ENCODE results near the gene SMCO3.

Gene SMCO3

GRCh38 chr12:14769466-14769968, 44.5 kb downstream of the SMCO3 start:
- ATAC-seq: peak; percentile 5
- TF ChIP-seq BACH2 (CRISPR knock-in tag; IDR thresholded peaks at IDR 0.05; ENCODE audit: borderline replicate concordance) (no peak), OSR1 (CRISPR knock-in tag; IDR thresholded peaks at IDR 0.05) (no peak), ZC3H10 (CRISPR knock-in tag; IDR thresholded peaks at IDR 0.05) (no peak), CSDC2 (CRISPR knock-in tag; IDR thresholded peaks at IDR 0.05) (no peak), ZFP30 (CRISPR knock-in tag; IDR thresholded peaks at IDR 0.05) (no peak), ZNF565 (CRISPR knock-in tag; conservative IDR thresholded peaks at IDR 0.05; ENCODE audit: low read depth) (no peak), ARNTL (CRISPR knock-in tag; IDR thresholded peaks at IDR 0.05; ENCODE audit: borderline replicate concordance, low read depth) (no peak)
- TF ChIP-seq, protein P1, sequence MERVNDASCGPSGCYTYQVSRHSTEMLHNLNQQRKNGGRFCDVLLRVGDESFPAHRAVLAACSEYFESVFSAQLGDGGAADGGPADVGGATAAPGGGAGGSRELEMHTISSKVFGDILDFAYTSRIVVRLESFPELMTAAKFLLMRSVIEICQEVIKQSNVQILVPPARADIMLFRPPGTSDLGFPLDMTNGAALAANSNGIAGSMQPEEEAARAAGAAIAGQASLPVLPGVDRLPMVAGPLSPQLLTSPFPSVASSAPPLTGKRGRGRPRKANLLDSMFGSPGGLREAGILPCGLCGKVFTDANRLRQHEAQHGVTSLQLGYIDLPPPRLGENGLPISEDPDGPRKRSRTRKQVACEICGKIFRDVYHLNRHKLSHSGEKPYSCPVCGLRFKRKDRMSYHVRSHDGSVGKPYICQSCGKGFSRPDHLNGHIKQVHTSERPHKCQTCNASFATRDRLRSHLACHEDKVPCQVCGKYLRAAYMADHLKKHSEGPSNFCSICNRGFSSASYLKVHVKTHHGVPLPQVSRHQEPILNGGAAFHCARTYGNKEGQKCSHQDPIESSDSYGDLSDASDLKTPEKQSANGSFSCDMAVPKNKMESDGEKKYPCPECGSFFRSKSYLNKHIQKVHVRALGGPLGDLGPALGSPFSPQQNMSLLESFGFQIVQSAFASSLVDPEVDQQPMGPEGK (CRISPR knock-in tag; IDR thresholded peaks at IDR 0.05; ENCODE audit: borderline replicate concordance): no peak; the same call in 1 of the 2 replicates

GRCh38 chr12:14768823-14769405, 45.1 kb downstream of the SMCO3 start:
- no peak for ATAC-seq
- TF ChIP-seq ZFP3 (CRISPR knock-in tag; IDR thresholded peaks at IDR 0.05): no peak
- TF ChIP-seq GLIS3 (CRISPR knock-in tag; IDR thresholded peaks at IDR 0.05): no peak
- TF ChIP-seq PPARA (CRISPR knock-in tag; IDR thresholded peaks at IDR 0.05; ENCODE audit: borderline replicate concordance): no peak
- no peak for TF ChIP-seq ARNTL (CRISPR knock-in tag; IDR thresholded peaks at IDR 0.05; ENCODE audit: borderline replicate concordance, low read depth)
- TF ChIP-seq, protein P2, sequence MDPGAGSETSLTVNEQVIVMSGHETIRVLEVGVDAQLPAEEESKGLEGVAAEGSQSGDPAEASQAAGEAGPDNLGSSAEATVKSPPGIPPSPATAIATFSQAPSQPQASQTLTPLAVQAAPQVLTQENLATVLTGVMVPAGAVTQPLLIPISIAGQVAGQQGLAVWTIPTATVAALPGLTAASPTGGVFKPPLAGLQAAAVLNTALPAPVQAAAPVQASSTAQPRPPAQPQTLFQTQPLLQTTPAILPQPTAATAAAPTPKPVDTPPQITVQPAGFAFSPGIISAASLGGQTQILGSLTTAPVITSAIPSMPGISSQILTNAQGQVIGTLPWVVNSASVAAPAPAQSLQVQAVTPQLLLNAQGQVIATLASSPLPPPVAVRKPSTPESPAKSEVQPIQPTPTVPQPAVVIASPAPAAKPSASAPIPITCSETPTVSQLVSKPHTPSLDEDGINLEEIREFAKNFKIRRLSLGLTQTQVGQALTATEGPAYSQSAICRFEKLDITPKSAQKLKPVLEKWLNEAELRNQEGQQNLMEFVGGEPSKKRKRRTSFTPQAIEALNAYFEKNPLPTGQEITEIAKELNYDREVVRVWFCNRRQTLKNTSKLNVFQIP (CRISPR knock-in tag; IDR thresholded peaks at IDR 0.05; ENCODE audit: borderline replicate concordance, low read depth): no peak
- TF ChIP-seq ESRRG (CRISPR knock-in tag; IDR thresholded peaks at IDR 0.05): no peak

GRCh38 chr12:14767617-14768016, 46.4 kb downstream of the SMCO3 start:
- ATAC-seq: no peak
- no peak for TF ChIP-seq CSDC2 (CRISPR knock-in tag; IDR thresholded peaks at IDR 0.05)
- TF ChIP-seq, protein P2 (CRISPR knock-in tag; IDR thresholded peaks at IDR 0.05; ENCODE audit: borderline replicate concordance, low read depth): no peak
- TF ChIP-seq, protein P1 (CRISPR knock-in tag; IDR thresholded peaks at IDR 0.05; ENCODE audit: borderline replicate concordance): no peak
- no peak for TF ChIP-seq TCF4 (CRISPR knock-in tag; IDR thresholded peaks at IDR 0.05; ENCODE audit: borderline replicate concordance)
- no peak for TF ChIP-seq ZNF565 (CRISPR knock-in tag; conservative IDR thresholded peaks at IDR 0.05; ENCODE audit: low read depth)
- TF ChIP-seq TOX (CRISPR knock-in tag; IDR thresholded peaks at IDR 0.05; ENCODE audit: borderline replicate concordance): no peak
- no peak for TF ChIP-seq ESRRG (CRISPR knock-in tag; IDR thresholded peaks at IDR 0.05)
- TF ChIP-seq ZFP3 (CRISPR knock-in tag; IDR thresholded peaks at IDR 0.05): no peak
- TF ChIP-seq ZC3H10 (CRISPR knock-in tag; IDR thresholded peaks at IDR 0.05): no peak
- TF ChIP-seq OSR1 (CRISPR knock-in tag; IDR thresholded peaks at IDR 0.05): no peak
- TF ChIP-seq SNAI2 (CRISPR knock-in tag; IDR thresholded peaks at IDR 0.05): no peak
- no peak for TF ChIP-seq BACH2 (CRISPR knock-in tag; IDR thresholded peaks at IDR 0.05; ENCODE audit: borderline replicate concordance)
- TF ChIP-seq ARNTL (CRISPR knock-in tag; IDR thresholded peaks at IDR 0.05; ENCODE audit: borderline replicate concordance, low read depth): no peak
- TF ChIP-seq, protein P3, sequence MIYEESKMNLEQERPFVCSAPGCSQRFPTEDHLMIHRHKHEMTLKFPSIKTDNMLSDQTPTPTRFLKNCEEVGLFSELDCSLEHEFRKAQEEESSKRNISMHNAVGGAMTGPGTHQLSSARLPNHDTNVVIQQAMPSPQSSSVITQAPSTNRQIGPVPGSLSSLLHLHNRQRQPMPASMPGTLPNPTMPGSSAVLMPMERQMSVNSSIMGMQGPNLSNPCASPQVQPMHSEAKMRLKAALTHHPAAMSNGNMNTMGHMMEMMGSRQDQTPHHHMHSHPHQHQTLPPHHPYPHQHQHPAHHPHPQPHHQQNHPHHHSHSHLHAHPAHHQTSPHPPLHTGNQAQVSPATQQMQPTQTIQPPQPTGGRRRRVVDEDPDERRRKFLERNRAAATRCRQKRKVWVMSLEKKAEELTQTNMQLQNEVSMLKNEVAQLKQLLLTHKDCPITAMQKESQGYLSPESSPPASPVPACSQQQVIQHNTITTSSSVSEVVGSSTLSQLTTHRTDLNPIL (CRISPR knock-in tag; IDR thresholded peaks at IDR 0.05; ENCODE audit: low read depth): no peak
- no peak for TF ChIP-seq PPARA (CRISPR knock-in tag; IDR thresholded peaks at IDR 0.05; ENCODE audit: borderline replicate concordance)
- no peak for TF ChIP-seq ZNF70 (CRISPR knock-in tag; IDR thresholded peaks at IDR 0.05)
- no peak for TF ChIP-seq RARB (CRISPR knock-in tag; IDR thresholded peaks at IDR 0.05)
- no peak for TF ChIP-seq ZFP30 (CRISPR knock-in tag; IDR thresholded peaks at IDR 0.05)
- TF ChIP-seq, protein P4, sequence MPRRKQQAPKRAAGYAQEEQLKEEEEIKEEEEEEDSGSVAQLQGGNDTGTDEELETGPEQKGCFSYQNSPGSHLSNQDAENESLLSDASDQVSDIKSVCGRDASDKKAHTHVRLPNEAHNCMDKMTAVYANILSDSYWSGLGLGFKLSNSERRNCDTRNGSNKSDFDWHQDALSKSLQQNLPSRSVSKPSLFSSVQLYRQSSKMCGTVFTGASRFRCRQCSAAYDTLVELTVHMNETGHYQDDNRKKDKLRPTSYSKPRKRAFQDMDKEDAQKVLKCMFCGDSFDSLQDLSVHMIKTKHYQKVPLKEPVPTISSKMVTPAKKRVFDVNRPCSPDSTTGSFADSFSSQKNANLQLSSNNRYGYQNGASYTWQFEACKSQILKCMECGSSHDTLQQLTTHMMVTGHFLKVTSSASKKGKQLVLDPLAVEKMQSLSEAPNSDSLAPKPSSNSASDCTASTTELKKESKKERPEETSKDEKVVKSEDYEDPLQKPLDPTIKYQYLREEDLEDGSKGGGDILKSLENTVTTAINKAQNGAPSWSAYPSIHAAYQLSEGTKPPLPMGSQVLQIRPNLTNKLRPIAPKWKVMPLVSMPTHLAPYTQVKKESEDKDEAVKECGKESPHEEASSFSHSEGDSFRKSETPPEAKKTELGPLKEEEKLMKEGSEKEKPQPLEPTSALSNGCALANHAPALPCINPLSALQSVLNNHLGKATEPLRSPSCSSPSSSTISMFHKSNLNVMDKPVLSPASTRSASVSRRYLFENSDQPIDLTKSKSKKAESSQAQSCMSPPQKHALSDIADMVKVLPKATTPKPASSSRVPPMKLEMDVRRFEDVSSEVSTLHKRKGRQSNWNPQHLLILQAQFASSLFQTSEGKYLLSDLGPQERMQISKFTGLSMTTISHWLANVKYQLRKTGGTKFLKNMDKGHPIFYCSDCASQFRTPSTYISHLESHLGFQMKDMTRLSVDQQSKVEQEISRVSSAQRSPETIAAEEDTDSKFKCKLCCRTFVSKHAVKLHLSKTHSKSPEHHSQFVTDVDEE (CRISPR knock-in tag; IDR thresholded peaks at IDR 0.05): no peak
- TF ChIP-seq GLIS3 (CRISPR knock-in tag; IDR thresholded peaks at IDR 0.05): no peak
